A549 (cell line): ENCODE results near the gene CYP4F3. TPM values are rescaled to one million over a fixed set of nuclear protein-coding genes. Genes with fewer than 3 reads are reported as not detected.

Source experiments
- ATAC-seq, 2 experiments: fragments of 200-7000 bp in 1 of 2; fragments of >200 bp in 1 of 2; cut with Nextera tagmentation in 1 of 2; cut with Tn5 transposase in 1 of 2; 3 replicates each; pipeline versions ENCODE4 v1.8.0 to v1.9.1; 2018 to 2020; ENCODE audit warnings: mild to moderate bottlenecking in 1 of 2, moderate library complexity in 1 of 2
- CTCF ChIA-PET: fragments of 300-600 bp; sonication (Branson Sonifier 250); formaldehyde crosslinking; extraction: SDS; loops from one replicate; lab custom pipeline; 2021; ENCODE audit warnings: antibody characterized with exemption, inconsistent platforms; lab: Yijun Ruan, JAX
- POLR2A ChIA-PET: fragments of 350-600 bp; formaldehyde crosslinking; extraction: SDS; loops from one replicate; lab custom pipeline; 2021; ENCODE audit warnings: antibody characterized with exemption, inconsistent platforms; lab: Yijun Ruan, JAX
- DNase-seq, 2 experiments: peaks; one replicate each; pipeline versions ENCODE4 v3.0.0 to v3.0.0-alpha.2; 2011 to 2016; ENCODE audit warnings: low read depth in 1 of 2, low spot score in 1 of 2
- FAIRE-seq: peaks from 2 replicates; lab custom pipeline; 2011; peaks lifted over from hg19 to GRCh38; lab: Jason Lieb, UNC
- H3K27ac ChIP-seq, 2 experiments: fragments of >200 bp; sonication (Bioruptor Twin); formaldehyde crosslinking; 3 replicates each; pipeline ENCODE4 v1.5.1; 2016 to 2017
- H3K4me1 ChIP-seq: fragments of >200 bp; sonication (Bioruptor Twin); formaldehyde crosslinking; 3 replicates; pipeline ENCODE4 v1.6.1; 2016
- H3K4me2 ChIP-seq: fragments of >200 bp; sonication (Bioruptor Twin); formaldehyde crosslinking; 3 replicates; pipeline ENCODE4 v1.6.1; 2016
- H3K4me3 ChIP-seq: fragments of >200 bp; sonication (Bioruptor Twin); formaldehyde crosslinking; 3 replicates; pipeline ENCODE4 v1.5.1; 2016
- H3K9me3 ChIP-seq: fragments of >200 bp; sonication (Bioruptor Twin); formaldehyde crosslinking; 3 replicates; pipeline ENCODE4 v1.6.1; 2016
- EP300 ChIP-seq, 2 experiments: fragments of >200 bp; sonication (Bioruptor Twin); formaldehyde crosslinking; IDR thresholded peaks; 2 replicates in 1 of 2; 3 replicates in 1 of 2; pipeline ENCODE4 v1.6.1; 2016 to 2017
- KDM1A ChIP-seq: fragments of 200-600 bp; sonication (generic); IDR thresholded peaks from 2 replicates; pipeline ENCODE4 v1.6.1; 2016; ENCODE audit warnings: low read depth, mild to moderate bottlenecking
- KDM5A ChIP-seq: fragments of 200-600 bp; sonication (generic); IDR thresholded peaks from 2 replicates; pipeline ENCODE4 v1.6.1; 2016; ENCODE audit warnings: antibody characterized with exemption, mild to moderate bottlenecking
- POLR2AphosphoS2 ChIP-seq: conservative IDR thresholded peaks from 2 replicates; pipeline ENCODE4 v1.6.1; 2012; ENCODE audit warnings: low read length, improper control_type of control experiment, inconsistent platforms
- RAD21 ChIP-seq, 2 experiments: fragments of >200 bp in 1 of 2; sonication (Bioruptor Twin) in 1 of 2; formaldehyde crosslinking in 1 of 2; IDR thresholded peaks in 1 of 2; conservative IDR thresholded peaks in 1 of 2; 2 replicates in 1 of 2; 3 replicates in 1 of 2; pipeline ENCODE4 v1.6.1; 2012 to 2018; ENCODE audit warnings: inconsistent platforms in 1 of 2
- RNF2 ChIP-seq: fragments of 200-600 bp; sonication (generic); IDR thresholded peaks from 2 replicates; pipeline ENCODE4 v1.6.1; 2016; ENCODE audit warnings: low read depth, mild to moderate bottlenecking, antibody characterized with exemption, moderate library complexity, borderline replicate concordance
- SMC3 ChIP-seq: fragments of >200 bp; sonication (Bioruptor Twin); formaldehyde crosslinking; IDR thresholded peaks from 3 replicates; pipeline ENCODE4 v1.6.1; 2018; ENCODE audit warnings: inconsistent platforms
- TFCP2L1 ChIP-seq: fragments of 250-450 bp; sonication (Bioruptor Pico); IDR thresholded peaks from 2 replicates; pipeline ENCODE4 v1.5.0; 2021; ENCODE audit warnings: mild to moderate bottlenecking
- WGBS: methylation state at CpG from one replicate; pipeline ENCODE4 v1.1.6; 2017; ENCODE audit errors: missing lambda C conversion rate; 5-methylcytosine and 5-hydroxymethylcytosine counted together
- polyA plus RNA-seq, 4 experiments: library from polyadenylated mRNA; depleted of rRNA in 3 of 4; stranded (reverse); fragments of >200 nt; fragmentation: RNase III in 1 of 4; extraction: RNeasy Plus Mini Kit Qiagen cat#74134 plus additional on column Dnase treatment in 1 of 4; gene quantifications; 2 replicates in 3 of 4; 3 replicates in 1 of 4; pipeline ENCODE4 v1.2.3, GENCODE V29; 2011 to 2017
- TF ChIP-seq, protein P1 (sequence below): fragments of 250-450 bp; sonication (Bioruptor Pico); IDR thresholded peaks from 2 replicates; pipeline ENCODE4 v1.5.0; 2021; ENCODE audit warnings: mild to moderate bottlenecking, moderate library complexity, borderline replicate concordance
- TF ChIP-seq, protein P2 (sequence below): fragments of 200-600 bp; sonication (generic); IDR thresholded peaks from 2 replicates; pipeline ENCODE4 v1.6.1; 2016; ENCODE audit warnings: antibody characterized with exemption, mild to moderate bottlenecking, moderate library complexity
- TF ChIP-seq, protein P3 (sequence below): fragments of >200 bp; sonication (Bioruptor Twin); formaldehyde crosslinking; IDR thresholded peaks from 3 replicates; pipeline ENCODE4 v1.5.1; 2016

Gene CYP4F3
- polyA plus RNA-seq, 2 of the 4 experiments (the other 2 are of a cell fraction): 8.9 to 33.2 TPM

DNA sequence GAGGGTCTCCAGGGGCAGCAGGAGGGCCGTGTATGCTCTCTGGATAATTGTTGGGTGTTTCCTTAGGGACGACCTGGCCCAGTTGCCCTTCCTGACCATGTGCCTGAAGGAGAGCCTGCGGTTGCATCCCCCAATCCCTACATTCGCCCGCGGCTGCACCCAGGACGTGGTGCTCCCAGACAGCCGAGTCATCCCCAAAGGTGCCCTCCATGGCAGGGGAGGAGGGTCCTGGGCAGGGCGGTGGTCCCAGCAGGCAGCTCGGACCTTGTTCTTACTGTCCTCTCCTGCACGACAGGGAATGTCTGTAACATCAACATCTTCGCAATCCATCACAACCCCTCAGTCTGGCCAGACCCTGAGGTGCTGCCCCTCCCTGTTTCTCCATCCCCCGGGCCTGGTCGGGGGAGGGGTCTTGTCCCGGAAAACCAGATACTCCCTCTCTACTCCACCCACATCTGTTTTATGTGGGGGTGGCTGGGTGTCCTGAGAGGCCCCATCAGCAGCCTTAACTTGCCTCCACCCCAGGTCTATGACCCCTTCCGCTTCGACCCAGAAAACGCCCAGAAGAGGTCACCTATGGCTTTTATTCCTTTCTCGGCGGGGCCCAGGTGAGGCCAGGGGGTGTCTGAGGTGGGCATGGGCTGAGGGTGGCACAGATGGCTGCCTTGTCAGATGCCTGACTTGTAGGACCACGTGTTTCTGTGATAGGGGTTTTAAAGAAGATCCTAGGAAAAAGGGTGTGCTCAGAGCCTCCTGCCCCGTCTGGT, 12.3 kb upstream of the CYP4F3 start:
- ATAC-seq (no peak), FAIRE-seq (no peak), DNase-seq (no peak)
- Histone ChIP-seq H3K4me2 (no peak overlapping the region), H3K4me3 (no peak overlapping the region), H3K9me3 (no peaks in the 10 kb centered on the region), H3K27ac (no peak overlapping the region), H3K4me1 (no peaks in the 10 kb centered on the region)
- 19% methylated on average over 12 of the region's 22 CpGs for WGBS
- ChIA-PET POLR2A (no interaction called here), CTCF (interaction anchor here (1.3 to 1.7 kb wide), 3 partner anchors 19 to 396 kb away, joined by 4 to 8 read pairs (median 7); no protein-coding TSS in a partner anchor)
- TF ChIP-seq, protein P1, sequence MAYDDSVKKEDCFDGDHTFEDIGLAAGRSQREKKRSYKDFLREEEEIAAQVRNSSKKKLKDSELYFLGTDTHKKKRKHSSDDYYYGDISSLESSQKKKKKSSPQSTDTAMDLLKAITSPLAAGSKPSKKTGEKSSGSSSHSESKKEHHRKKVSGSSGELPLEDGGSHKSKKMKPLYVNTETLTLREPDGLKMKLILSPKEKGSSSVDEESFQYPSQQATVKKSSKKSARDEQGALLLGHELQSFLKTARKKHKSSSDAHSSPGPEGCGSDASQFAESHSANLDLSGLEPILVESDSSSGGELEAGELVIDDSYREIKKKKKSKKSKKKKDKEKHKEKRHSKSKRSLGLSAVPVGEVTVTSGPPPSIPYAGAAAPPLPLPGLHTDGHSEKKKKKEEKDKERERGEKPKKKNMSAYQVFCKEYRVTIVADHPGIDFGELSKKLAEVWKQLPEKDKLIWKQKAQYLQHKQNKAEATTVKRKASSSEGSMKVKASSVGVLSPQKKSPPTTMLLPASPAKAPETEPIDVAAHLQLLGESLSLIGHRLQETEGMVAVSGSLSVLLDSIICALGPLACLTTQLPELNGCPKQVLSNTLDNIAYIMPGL (CRISPR knock-in tag): no peak
- TF ChIP-seq RNF2 (no peak), EP300 (IDR thresholded peaks at IDR 0.05) (no peak), KDM1A (no peak), TFCP2L1 (CRISPR knock-in tag) (no peak)
- TF ChIP-seq, protein P2, sequence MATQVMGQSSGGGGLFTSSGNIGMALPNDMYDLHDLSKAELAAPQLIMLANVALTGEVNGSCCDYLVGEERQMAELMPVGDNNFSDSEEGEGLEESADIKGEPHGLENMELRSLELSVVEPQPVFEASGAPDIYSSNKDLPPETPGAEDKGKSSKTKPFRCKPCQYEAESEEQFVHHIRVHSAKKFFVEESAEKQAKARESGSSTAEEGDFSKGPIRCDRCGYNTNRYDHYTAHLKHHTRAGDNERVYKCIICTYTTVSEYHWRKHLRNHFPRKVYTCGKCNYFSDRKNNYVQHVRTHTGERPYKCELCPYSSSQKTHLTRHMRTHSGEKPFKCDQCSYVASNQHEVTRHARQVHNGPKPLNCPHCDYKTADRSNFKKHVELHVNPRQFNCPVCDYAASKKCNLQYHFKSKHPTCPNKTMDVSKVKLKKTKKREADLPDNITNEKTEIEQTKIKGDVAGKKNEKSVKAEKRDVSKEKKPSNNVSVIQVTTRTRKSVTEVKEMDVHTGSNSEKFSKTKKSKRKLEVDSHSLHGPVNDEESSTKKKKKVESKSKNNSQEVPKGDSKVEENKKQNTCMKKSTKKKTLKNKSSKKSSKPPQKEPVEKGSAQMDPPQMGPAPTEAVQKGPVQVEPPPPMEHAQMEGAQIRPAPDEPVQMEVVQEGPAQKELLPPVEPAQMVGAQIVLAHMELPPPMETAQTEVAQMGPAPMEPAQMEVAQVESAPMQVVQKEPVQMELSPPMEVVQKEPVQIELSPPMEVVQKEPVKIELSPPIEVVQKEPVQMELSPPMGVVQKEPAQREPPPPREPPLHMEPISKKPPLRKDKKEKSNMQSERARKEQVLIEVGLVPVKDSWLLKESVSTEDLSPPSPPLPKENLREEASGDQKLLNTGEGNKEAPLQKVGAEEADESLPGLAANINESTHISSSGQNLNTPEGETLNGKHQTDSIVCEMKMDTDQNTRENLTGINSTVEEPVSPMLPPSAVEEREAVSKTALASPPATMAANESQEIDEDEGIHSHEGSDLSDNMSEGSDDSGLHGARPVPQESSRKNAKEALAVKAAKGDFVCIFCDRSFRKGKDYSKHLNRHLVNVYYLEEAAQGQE: no peak

DNA sequence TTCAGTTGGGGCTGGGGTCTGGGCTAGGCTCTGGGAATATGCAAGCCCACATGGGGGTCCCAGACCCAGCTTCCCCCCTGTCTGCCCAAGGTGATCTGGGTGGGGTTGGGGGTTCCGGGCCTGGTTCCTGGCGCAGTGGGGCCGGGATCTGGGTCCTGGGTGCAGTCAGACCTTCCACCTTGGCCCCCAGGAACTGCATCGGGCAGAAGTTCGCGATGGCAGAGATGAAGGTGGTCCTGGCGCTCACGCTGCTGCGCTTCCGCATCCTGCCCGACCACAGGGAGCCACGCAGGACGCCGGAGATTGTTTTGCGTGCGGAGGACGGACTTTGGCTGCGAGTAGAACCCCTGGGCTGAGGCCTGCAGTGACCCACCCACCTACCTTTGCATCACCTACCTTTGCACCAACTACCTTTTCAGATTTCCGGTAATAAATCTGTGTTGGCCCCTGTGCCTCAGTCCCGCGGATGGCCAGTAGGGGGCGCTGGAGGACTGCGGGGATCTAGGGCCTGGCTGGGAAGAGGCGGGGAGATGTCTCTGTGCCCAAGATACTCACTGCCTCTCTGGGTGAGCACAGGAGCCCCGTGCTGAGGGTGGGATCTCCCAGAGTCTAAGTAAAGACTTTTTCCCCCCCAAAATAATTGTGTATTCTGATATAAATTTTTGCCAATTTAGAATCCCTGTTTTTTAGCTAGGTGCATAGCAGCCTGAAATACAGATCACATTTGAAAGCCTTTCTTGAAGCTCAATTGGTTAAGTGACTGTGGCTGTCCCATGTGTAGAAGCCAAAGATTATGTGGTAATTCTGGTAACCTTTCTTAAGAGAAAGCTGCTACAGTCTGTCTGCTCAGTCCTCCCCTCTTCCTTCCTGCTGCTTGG, 11.5 kb upstream of the CYP4F3 start:
- Histone ChIP-seq H3K4me3 (no peak overlapping the region), H3K4me1 (no peaks in the 10 kb centered on the region), H3K4me2 (no peak overlapping the region), H3K9me3 (no peaks in the 10 kb centered on the region), H3K27ac (no peak overlapping the region)
- ATAC-seq (peak; percentile 93 to 94), FAIRE-seq (no peak), DNase-seq (peak; percentile 40 to 58)
- TF ChIP-seq RAD21 (conservative IDR thresholded peaks at IDR 0.05 in 1 of 2, IDR thresholded peaks at IDR 0.05 in 1 of 2) (peak; percentile 88 to 94), SMC3 (peak; percentile 79), KDM5A (no peak), POLR2AphosphoS2 (no peak)
- TF ChIP-seq, protein P3, sequence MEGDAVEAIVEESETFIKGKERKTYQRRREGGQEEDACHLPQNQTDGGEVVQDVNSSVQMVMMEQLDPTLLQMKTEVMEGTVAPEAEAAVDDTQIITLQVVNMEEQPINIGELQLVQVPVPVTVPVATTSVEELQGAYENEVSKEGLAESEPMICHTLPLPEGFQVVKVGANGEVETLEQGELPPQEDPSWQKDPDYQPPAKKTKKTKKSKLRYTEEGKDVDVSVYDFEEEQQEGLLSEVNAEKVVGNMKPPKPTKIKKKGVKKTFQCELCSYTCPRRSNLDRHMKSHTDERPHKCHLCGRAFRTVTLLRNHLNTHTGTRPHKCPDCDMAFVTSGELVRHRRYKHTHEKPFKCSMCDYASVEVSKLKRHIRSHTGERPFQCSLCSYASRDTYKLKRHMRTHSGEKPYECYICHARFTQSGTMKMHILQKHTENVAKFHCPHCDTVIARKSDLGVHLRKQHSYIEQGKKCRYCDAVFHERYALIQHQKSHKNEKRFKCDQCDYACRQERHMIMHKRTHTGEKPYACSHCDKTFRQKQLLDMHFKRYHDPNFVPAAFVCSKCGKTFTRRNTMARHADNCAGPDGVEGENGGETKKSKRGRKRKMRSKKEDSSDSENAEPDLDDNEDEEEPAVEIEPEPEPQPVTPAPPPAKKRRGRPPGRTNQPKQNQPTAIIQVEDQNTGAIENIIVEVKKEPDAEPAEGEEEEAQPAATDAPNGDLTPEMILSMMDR: peak; percentile 73
- POLR2A ChIA-PET: no interaction called here
- 29% methylated on average over 18 of the region's 25 CpGs for WGBS
- CTCF ChIA-PET: interaction anchor here (0.6 to 1.7 kb wide), 29 partner anchors 9 to 1134 kb away, joined by 3 to 10 read pairs (median 3); partner anchors contain the start of genes AP1M1 and FAM32A
